B cell (primary cell): Measurements from ENCODE around the gene PMPCA. TPM values are rescaled to one million over a fixed set of nuclear protein-coding genes. Genes with fewer than 3 reads are reported as not detected.

Experiments used
- ATAC-seq: fragments of 200-7000 bp; cut with Tn5 transposase; one replicate; pipeline ENCODE4 v1.10.0; 2021; ENCODE audit warnings: low read depth, mild to moderate bottlenecking, moderate number of reproducible peaks, moderate library complexity
- CTCF ChIA-PET: fragments of 350-600 bp; sonication (Branson Sonifier 250); formaldehyde crosslinking; loops from one replicate; lab custom pipeline; 2021; ENCODE audit warnings: antibody characterized with exemption, inconsistent platforms; lab: Charles Lee
- POLR2A ChIA-PET: fragments of 350-600 bp; sonication (Branson Sonifier 250); formaldehyde crosslinking; loops from one replicate; lab custom pipeline; 2021; ENCODE audit warnings: antibody characterized with exemption; lab: Charles Lee
- DNase-seq: peaks from one replicate; pipeline ENCODE4 v3.0.0; 2013
- H2AFZ ChIP-seq: 2 replicates; pipeline ENCODE4 v1.6.1; 2012; ENCODE audit warnings: mild to moderate bottlenecking, low read depth, low read length; ENCODE audit not compliant: insufficient read depth, poor library complexity, severe bottlenecking
- H3K27ac ChIP-seq, 2 donors: 1 replicate in 1 of 2; 2 replicates in 1 of 2; pipeline ENCODE4 v1.5.1; 2012 to 2013; ENCODE audit warnings: low read length in 2 of 2, mild to moderate bottlenecking in 2 of 2, moderate library complexity in 1 of 2
- H3K27me3 ChIP-seq, 4 experiments: fragments of 200-600 bp in 1 of 4; sonication (generic) in 1 of 4; replicated peaks in 1 of 4; 1 replicate in 2 of 4; 2 replicates in 2 of 4; pipeline versions ENCODE4 v1.6.1 to v1.7.0; 2013 to 2016; ENCODE audit warnings: low read length in 3 of 4, mild to moderate bottlenecking in 2 of 4, mixed read lengths in 1 of 4, moderate library complexity in 1 of 4; ENCODE audit not compliant: insufficient read depth in 4 of 4, control insufficient read depth in 3 of 4; ENCODE audit errors: control extremely low read depth in 1 of 4
- H3K36me3 ChIP-seq, 2 experiments: replicated peaks in 1 of 2; 1 replicate in 1 of 2; 2 replicates in 1 of 2; pipeline versions ENCODE4 v1.6.1 to v1.7.1; 2013; ENCODE audit warnings: low read length in 1 of 2; ENCODE audit not compliant: insufficient read depth in 2 of 2, control insufficient read depth in 1 of 2; ENCODE audit errors: control extremely low read depth in 1 of 2, extremely low read depth in 1 of 2
- H3K4me1 ChIP-seq, 2 donors: fragments of 200-600 bp in 1 of 2; sonication (generic) in 1 of 2; 1 replicate in 1 of 2; 2 replicates in 1 of 2; pipeline versions ENCODE4 v1.5.1 to v1.6.1; 2013 to 2017; ENCODE audit warnings: low read length in 2 of 2; ENCODE audit not compliant: control insufficient read depth in 2 of 2, insufficient read depth in 2 of 2
- H3K4me2 ChIP-seq: replicated peaks from 2 replicates; pipeline ENCODE3; 2012; ENCODE audit warnings: mild to moderate bottlenecking, low read depth, low read length; ENCODE audit not compliant: poor library complexity, severe bottlenecking
- H3K4me3 ChIP-seq, 5 experiments: fragments of 200-600 bp in 1 of 5; sonication (generic) in 1 of 5; 1 replicate in 3 of 5; 2 replicates in 2 of 5; pipeline versions ENCODE4 v1.5.1 to v1.7.0; 2011 to 2016; ENCODE audit warnings: low read length in 4 of 5, mild to moderate bottlenecking in 4 of 5, low read depth in 2 of 5, control low read depth in 1 of 5, moderate library complexity in 1 of 5; ENCODE audit not compliant: insufficient read depth in 1 of 5; ENCODE audit errors: control extremely low read depth in 1 of 5, extremely low read depth in 1 of 5
- H3K79me2 ChIP-seq: fragments of 200-600 bp; sonication (generic); one replicate; pipeline ENCODE4 v1.6.0; 2016; ENCODE audit warnings: low read length; ENCODE audit not compliant: control insufficient read depth, insufficient read depth
- H3K9ac ChIP-seq: fragments of 200-600 bp; sonication (generic); 2 replicates; pipeline ENCODE4 v1.6.1; 2017; ENCODE audit warnings: mild to moderate bottlenecking, low read length, moderate library complexity
- H3K9me3 ChIP-seq, 3 donors: one replicate each; pipeline versions ENCODE4 v1.6.1 to v1.7.1; 2013; ENCODE audit warnings: low read length in 2 of 3; ENCODE audit not compliant: control insufficient read depth in 2 of 3, insufficient read depth in 1 of 3; ENCODE audit errors: control extremely low read depth in 1 of 3
- H4K20me1 ChIP-seq: 2 replicates; pipeline ENCODE4 v1.6.0; 2012; ENCODE audit warnings: mild to moderate bottlenecking, low read length; ENCODE audit not compliant: insufficient read depth, control insufficient read depth, poor library complexity, severe bottlenecking
- H3K27ac Mint-ChIP-seq: one replicate; pipeline ENCODE4 v1.8.0; 2021; ENCODE audit warnings: mixed read lengths
- H3K27me3 Mint-ChIP-seq: one replicate; pipeline ENCODE4 v1.8.0; 2021; ENCODE audit warnings: mixed read lengths
- H3K4me1 Mint-ChIP-seq: one replicate; pipeline ENCODE4 v1.8.0; 2021; ENCODE audit warnings: mixed read lengths
- H3K4me3 Mint-ChIP-seq: one replicate; pipeline ENCODE4 v1.8.0; 2021; ENCODE audit warnings: mixed read lengths
- H3K9me3 Mint-ChIP-seq: one replicate; pipeline ENCODE4 v1.8.0; 2022; ENCODE audit warnings: mixed read lengths; ENCODE audit not compliant: insufficient read depth
- EZH2 ChIP-seq: IDR thresholded peaks from 2 replicates; pipeline ENCODE4 v1.6.1; 2012; ENCODE audit warnings: borderline replicate concordance, low read depth, mild to moderate bottlenecking, moderate library complexity, low read length; ENCODE audit not compliant: insufficient read depth, poor library complexity, severe bottlenecking
- WGBS: methylation state at CpG from one replicate; pipeline ENCODE4 v1.1.5; 2013; ENCODE audit warnings: missing lambda C conversion rate; ENCODE audit not compliant: insufficient coverage; 5-methylcytosine and 5-hydroxymethylcytosine counted together
- intact Hi-C: fragments of 100-400 bp; cut with micrococcal nuclease; formaldehyde crosslinking; loops from one replicate; pipeline ENCODE4 v1.10.0; 2022
- polyA plus RNA-seq: library from polyadenylated mRNA; depleted of rRNA; stranded (reverse); fragments of >200 nt; gene quantifications from 2 replicates; pipeline ENCODE4 v1.2.3, GENCODE V29; 2012
- total RNA-seq, 2 donors: library from RNA; stranded (reverse); fragments of 120-200 nt in 1 of 2; gene quantifications; 1 replicate in 1 of 2; 2 replicates in 1 of 2; pipeline versions ENCODE4 v1.2.3 to v1.2.4, GENCODE V29; 2013 to 2022
- TF ChIP-seq, protein P1 (sequence below): fragments of 200-600 bp; IDR thresholded peaks from one replicate; pipeline ENCODE4 v1.8.0; 2022; ENCODE audit warnings: antibody characterized with exemption, mild to moderate bottlenecking

Gene PMPCA
- total and polyA plus RNA-seq, 2 donors (not counting 1 experiment from before 2014, with no cell fraction given) = 64.4 to 72.2 TPM

DNA sequence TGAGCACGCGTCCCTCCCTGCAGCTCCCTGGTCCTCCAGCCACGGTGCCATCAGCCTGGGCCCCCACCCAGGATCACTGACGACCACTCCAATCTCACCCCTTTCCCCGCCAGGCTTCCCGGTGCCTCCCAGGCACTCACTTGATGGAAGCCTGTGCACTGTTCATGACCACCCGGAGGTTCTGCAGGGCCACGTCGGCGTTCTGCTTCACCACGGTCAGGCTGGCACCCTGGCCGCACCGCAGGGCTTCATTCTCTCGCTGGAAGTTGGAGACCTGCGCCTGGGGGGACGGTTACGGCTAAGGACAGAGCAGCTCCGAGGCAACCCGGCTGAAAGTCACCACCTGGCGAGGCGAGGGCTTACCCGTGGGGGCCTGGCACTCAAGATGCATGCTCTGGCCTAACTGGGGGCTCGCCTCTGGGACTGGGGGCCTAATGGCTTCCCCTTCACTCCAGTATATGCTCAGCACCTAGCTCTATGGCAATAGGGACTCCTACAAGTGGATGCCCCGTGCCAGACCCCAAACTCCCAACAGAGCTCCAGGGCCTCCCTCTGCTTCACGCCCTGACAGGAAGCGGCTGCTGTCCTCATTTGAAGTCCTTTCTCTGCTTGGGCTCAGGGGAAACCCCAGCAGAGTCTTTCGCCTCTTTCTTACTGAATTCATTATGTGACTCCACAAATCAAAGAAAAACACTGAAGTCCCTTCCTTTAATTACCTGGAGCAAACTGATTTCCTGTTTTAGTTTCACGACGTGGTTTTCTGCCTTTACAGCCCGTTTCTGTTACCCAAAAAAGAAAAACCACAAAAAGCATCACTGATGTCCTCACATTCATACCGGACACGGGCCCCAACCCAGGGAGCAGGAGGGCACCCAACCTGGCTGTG lies 6.3 kb upstream of the PMPCA start:
- H3K27ac Mint-ChIP-seq = peak overlapping the region; percentile 87
- Histone ChIP-seq H3K9me3 (no peaks in the 10 kb centered on the region), H3K27ac (peak overlapping the region; percentile 58 to 73), H3K79me2 (peaks cover 44% of the 10 kb centered on the region), H4K20me1 (peaks cover 12% of the 10 kb centered on the region), H3K4me1 (peaks cover 40 to 50% of the 10 kb centered on the region in 2 donors), H3K36me3 (peaks cover 0 to 28% of the 10 kb centered on the region in 2 experiments), H3K4me3 (peak overlapping the region in 1 of 5 experiments; percentile 2), H3K27me3 (no peaks in the 10 kb centered on the region), H3K9ac (no peak overlapping the region), H3K4me2 (peak overlapping the region; percentile 70), H2AFZ (no peak overlapping the region)
- no peaks in the 10 kb centered on the region for H3K27me3 Mint-ChIP-seq
- TF ChIP-seq EZH2 = no peak
- TF ChIP-seq, protein P1, sequence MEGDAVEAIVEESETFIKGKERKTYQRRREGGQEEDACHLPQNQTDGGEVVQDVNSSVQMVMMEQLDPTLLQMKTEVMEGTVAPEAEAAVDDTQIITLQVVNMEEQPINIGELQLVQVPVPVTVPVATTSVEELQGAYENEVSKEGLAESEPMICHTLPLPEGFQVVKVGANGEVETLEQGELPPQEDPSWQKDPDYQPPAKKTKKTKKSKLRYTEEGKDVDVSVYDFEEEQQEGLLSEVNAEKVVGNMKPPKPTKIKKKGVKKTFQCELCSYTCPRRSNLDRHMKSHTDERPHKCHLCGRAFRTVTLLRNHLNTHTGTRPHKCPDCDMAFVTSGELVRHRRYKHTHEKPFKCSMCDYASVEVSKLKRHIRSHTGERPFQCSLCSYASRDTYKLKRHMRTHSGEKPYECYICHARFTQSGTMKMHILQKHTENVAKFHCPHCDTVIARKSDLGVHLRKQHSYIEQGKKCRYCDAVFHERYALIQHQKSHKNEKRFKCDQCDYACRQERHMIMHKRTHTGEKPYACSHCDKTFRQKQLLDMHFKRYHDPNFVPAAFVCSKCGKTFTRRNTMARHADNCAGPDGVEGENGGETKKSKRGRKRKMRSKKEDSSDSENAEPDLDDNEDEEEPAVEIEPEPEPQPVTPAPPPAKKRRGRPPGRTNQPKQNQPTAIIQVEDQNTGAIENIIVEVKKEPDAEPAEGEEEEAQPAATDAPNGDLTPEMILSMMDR = no peak
- ATAC-seq = no peak
- DNase-seq = peak; percentile 48
- intact Hi-C loops = loop anchor here (5.0 kb wide), 1 partner anchor 162 kb away; no protein-coding TSS in a partner anchor
- POLR2A ChIA-PET = interaction anchor here (0.9 to 1.3 kb wide), 2 partner anchors 11 to 41 kb away, joined by 3 to 4 read pairs; partner anchors contain the start of gene DNLZ
- H3K9me3 Mint-ChIP-seq = no peaks in the 10 kb centered on the region
- H3K4me1 Mint-ChIP-seq = peaks cover 50% of the 10 kb centered on the region
- 59% methylated on average over 32 of the region's 32 CpGs for WGBS
- CTCF ChIA-PET = no interaction called here
- peak overlapping the region; percentile 49 for H3K4me3 Mint-ChIP-seq

DNA sequence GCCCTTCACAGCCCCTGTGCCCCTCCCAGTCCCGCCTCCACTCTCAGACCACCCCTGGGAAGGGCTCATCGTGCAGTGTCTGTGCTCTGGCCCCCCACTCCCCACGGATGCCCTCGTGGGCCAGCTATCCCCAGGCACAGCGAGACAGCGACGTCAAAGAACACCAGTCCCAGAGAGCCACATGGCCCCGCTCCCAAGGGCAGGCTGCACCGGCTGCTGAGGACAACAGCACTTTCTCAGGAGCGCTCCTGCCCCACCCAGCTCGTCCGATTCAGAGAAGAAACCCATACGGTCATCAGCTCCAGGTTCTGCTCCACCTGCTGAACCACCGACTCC lies 5.7 kb upstream of the PMPCA start:
- TF ChIP-seq, protein P1 = no peak
- no peak for TF ChIP-seq EZH2
- Mint-ChIP-seq H3K4me3 (peak overlapping the region; percentile 49), H3K9me3 (no peaks in the 10 kb centered on the region), H3K27me3 (no peaks in the 10 kb centered on the region), H3K4me1 (peaks cover 53% of the 10 kb centered on the region), H3K27ac (peak overlapping the region; percentile 87)
- H4K20me1 ChIP-seq = peaks cover 14% of the 10 kb centered on the region
- H3K4me1 ChIP-seq = peaks cover 42 to 52% of the 10 kb centered on the region in 2 donors
- H3K4me3 ChIP-seq = no peak overlapping the region
- intact Hi-C loops = loop anchor here (5.0 kb wide), 1 partner anchor 162 kb away; no protein-coding TSS in a partner anchor
- no peaks in the 10 kb centered on the region for H3K27me3 ChIP-seq
- WGBS = 77% methylated on average over 14 of the region's 14 CpGs
- H3K36me3 ChIP-seq = peaks cover 0 to 28% of the 10 kb centered on the region in 2 experiments
- H3K4me2 ChIP-seq = peak overlapping the region; percentile 70
- ATAC-seq = no peak
- no peak for DNase-seq
- H3K27ac ChIP-seq = peak overlapping the region; percentile 58 to 73
- CTCF ChIA-PET = no interaction called here
- peaks cover 44% of the 10 kb centered on the region for H3K79me2 ChIP-seq
- no peak overlapping the region for H2AFZ ChIP-seq
- no peak overlapping the region for H3K9ac ChIP-seq
- H3K9me3 ChIP-seq = no peaks in the 10 kb centered on the region
- POLR2A ChIA-PET = interaction anchor here (1.3 kb wide), 1 partner anchor 42 kb away, joined by 4 read pairs; the partner anchor contains the start of gene DNLZ
